T-helper 2 cell treated with Interferon-gamma antibody and Interleukin-4, amounts not matched to agents 100 ng/mL and 5 ng/mL, for 36 hours (primary cell): ENCODE results near the gene DPRX. TPM values are rescaled to one million over a fixed set of nuclear protein-coding genes. Genes with fewer than 3 reads are reported as not detected.

Experiments
- intact Hi-C: fragments of 100-400 bp; cut with micrococcal nuclease; formaldehyde crosslinking; loops from one replicate; pipeline ENCODE4 v1.15.1; 2023
- total RNA-seq: library from RNA; stranded (reverse); gene quantifications from 2 replicates; pipeline ENCODE4 v1.2.3, GENCODE V29; 2022

Gene DPRX, protein sequence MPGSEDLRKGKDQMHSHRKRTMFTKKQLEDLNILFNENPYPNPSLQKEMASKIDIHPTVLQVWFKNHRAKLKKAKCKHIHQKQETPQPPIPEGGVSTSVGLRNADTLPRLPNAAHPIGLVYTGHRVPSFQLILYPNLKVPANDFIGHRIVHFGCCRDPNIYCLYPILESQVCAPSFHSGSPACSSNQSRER
- total RNA-seq, result not detected in 2 replicates

DNA sequence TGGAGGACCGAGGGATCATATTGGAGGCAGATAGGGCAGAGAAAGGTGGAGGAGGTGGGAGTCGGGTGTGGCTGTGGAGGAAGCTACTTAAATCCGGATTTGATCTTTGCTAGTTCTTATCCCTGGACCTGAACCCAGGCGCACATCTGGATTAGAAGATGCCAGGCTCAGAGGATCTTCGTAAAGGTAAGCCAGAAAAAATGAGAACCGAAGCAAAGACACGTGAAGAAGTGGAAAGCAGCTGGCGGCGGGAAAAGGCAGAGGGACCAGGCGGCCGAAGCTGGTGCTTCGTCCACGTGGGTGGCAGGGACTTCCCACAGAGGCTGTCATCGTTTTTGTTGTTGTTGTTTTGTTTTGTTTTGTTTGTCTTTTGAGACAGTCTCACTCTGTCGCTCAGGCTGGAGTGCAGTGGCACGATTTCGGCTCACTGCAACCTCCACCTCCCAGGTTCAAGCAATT is at the start of gene DPRX:
DPRX (plus strand) TSS at position 51 of the 459 bp plus-strand sequence; CDS start at position 159, 108 bp downstream.
- intact Hi-C loops, result no loop called here

DNA sequence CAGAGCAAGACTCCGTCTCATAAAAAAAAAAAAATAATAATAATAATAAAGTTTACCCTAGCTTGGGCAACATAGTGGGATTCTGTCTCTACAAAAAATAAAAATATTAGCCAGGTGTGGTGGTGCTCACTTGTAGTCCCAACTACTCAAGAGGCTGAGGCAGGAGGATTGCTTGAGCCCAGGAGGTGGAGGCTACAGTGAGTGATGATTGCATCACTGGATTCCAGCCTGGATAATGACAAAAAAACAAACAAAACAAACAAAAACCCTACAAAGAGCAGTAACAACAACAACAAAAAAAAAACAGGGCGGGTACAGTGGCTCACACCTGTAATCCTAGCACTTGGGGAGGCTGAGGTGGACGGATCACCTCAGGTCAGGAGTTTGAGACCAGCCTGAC is 48.6 kb upstream of the DPRX start:
- intact Hi-C loops, result no loop called here

DNA sequence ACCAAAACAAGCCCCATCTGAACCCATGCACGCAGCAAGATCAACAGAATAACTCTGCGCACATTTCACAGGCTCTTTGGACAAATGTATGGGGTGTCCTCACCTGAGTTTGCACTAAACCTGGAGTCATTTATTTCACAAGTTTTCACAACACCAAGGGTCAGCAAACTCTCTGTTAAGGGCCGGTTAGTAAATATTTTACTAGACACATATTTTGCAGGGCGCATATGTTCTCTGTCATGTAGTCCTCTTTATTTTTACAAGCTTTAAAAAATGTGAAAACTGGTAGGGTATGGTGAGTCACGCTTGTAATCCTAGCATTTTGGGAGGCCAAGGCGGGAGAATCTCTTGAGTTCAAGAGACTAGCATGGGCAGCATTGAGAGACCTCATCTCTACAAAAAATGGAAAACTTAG is 45.5 kb upstream of the DPRX start:
- intact Hi-C loops, result no loop called here

DNA sequence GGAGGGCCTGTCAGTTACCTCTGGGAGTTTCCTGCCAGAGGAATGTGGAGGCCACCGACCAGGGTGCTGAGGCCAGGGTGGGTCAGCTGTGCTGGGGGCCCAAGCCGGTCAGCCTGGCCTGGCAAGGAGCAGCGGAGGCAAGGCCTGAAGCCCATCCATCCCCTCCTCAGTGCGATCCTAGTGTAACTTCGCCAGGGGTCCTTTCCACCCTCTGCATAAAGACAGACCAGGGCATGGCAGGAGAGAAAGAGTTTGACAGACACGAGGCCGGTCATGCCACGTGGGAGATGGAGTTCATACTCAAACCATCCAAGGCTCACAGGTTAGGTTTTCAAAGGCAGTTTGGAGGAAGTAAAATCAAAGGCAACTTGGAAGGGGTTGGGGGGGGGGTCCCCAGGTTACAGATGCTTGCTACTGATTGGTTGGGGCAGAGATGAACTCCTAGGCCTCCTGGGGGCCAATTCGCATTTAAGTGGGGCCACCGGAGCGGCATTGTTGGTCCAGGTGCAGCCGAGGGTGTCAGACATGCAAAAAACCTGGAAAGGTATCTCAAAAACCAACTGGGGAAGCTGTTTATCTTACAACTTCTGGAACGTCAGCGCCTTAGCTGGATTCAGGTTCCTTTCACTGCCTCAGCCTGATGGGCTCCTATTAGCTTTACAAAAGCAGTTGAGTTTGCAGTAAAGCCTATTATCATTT is 36.8 kb upstream of the DPRX start:
- intact Hi-C loops, result no loop called here

DNA sequence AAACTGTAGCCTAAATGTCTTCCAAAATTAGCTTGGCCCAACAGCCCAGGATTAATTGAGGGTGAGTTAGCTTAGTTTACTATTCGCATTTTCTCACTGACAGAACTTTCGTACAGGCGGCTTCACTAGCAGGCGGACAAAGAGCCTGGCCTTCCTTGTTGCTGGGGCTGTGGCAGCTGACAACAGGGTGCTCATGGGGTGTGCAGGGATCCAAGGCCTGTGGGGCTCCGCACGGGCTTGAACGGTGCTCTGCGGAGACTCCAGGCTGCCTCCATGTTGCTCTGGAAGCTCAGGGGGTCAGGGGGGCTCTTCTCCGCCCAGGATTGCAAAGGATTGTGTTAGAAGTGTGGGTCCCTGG is 36.3 kb upstream of the DPRX start:
- intact Hi-C loops, result no loop called here

DNA sequence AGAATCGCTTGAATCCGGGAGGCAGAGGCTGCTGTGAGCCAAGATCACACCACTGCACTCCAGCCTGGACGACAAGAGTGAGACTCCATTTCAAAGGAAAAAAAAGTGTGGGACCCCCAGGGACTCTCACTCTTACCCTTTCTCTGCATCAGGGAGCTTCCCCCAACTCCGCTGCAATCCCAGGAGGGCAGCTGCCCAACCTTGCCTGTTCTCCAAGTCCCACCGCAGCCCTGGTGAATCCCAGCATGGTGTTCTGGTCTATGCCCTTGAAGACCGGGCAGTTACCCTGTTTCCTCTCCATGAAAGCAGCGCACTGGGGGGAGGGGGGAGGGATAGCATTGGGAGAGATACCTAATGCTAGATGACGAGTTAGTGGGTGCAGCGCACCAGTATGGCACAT is 35.7 kb upstream of the DPRX start:
- intact Hi-C loops, result no loop called here

DNA sequence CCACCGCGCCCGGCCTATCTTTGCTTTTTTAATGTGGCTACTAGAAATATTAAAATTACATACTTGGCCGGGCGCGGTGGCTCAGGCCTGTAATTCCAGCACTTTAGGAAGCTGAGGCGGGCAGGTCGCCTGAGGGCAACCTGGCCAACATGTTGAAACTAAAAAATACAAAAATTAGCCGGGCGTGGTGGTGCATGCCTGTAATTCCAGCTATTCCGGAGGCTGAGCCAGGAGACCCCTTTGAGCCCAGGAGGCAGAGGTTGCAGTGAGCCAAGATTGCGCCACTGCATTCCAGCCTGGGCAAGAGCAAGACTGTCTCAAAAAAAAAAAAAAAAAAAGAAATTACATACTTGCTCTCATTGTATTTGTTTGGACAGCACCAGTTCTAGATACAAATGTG is 34.8 kb upstream of the DPRX start:
- intact Hi-C loops, result no loop called here

DNA sequence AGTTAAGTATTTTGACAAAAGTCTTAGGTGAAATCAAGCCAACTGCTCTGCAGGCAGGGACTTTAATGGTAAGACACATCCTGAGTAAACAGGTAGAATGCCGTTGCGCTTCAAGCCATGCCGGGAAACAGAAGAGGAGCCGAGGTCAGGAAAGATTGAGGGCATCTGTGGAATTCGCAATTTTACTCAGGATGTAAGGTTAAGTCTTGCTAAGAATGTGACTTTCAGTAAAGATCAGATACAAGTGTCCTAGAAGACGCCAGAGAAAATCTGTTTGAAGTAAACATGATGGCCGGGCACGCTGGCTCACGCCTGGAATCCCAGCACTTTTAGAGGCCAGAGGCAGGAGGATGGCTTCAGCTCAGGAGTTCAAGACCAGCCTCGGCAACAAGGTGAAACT is 33.4 kb upstream of the DPRX start:
- intact Hi-C loops, result no loop called here

DNA sequence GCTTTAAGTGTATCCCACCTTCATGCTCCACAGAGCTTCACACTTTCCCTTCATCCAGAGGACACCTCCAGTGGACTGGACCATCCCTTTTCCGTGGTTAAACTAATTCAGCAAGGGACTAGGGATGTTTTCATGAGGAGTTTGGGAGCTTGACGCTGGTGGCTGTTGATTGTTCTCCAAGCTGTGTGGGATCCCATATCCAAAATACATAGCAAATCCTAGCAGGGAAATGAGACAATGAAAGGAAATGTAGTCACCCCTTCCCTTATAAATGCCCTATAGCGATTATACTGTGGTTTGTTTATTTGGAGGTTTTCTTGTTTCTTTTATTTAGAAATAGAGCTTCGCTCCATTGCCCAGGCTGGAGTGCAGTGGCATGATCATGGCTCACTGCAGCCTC is 31.6 kb upstream of the DPRX start:
- intact Hi-C loops, result no loop called here

DNA sequence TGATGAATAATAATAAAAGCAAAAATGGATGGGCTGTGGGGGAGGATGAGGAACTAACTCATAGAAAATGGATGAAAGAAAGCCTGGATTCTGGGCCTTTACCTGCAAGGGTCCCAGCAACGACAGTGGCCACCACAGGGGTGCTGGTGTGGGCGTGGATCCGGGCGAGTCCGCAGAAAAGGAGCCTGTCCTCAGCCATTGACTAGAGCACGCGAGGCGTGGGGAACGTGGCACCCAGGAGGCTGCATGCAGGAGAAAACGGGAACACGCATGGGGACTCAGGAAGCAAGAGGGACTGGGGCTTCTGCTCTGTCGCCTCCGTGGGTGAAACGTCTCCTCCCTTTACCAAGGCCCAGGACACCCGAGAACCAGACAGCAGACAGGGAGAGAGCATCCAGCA is 25.8 kb upstream of the DPRX start:
- intact Hi-C loops, result no loop called here

DNA sequence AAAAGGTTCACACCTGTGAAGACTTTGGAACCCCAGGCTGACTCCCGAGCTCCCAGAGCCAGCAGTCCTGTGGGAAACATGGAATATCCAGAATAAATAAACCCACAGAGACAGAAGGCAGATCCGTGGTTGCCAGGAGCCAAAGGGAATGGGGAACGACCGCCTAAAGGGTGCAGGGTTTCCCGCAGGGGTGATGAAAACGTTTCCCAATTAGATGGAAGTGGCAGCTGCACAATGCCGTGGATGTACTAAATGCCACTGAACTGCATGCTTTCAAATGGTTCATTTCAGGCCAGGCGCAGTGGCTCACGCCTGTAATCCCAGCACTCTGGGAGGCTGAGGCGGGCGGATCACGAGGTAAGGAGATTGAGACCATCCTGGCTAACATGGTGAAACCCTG is 23.4 kb upstream of the DPRX start:
- intact Hi-C loops, result no loop called here

DNA sequence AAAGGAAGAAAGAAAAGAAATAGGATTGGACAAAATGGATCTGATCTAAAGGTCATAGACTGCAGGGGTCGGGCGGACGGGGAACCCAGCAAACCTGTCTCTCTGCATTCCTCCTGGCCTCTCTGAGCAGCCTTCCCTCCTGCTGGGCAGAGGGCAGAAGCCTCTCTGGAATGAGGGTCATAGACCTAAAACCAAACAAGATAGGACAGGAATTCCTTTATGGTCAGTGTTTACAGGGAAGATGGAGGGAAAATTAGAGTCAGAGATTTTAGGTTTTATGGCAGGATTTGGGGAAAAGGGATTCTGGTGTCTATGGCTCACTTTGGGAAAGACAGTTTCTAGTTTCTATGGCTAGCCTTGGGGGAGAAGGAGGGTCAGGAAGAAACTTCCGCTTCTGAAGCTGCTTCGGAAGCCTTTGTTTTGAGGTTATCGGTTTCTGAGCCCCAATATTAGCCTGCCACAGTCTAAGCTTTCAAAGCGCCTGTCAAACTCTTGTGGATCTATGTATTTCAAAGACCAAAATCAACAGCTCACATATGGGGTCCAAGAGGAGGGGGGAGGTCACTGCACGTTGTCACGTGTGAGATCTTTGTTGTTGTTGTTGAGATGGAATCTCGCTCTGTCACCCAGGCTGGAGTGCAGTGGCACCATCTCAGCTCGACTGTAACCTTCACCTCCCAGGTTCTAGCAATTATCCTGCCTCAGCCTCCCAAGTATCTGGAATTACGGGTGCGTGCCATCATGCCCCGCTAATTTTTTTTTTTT is 18.9 kb upstream of the DPRX start:
- intact Hi-C loops, result no loop called here

DNA sequence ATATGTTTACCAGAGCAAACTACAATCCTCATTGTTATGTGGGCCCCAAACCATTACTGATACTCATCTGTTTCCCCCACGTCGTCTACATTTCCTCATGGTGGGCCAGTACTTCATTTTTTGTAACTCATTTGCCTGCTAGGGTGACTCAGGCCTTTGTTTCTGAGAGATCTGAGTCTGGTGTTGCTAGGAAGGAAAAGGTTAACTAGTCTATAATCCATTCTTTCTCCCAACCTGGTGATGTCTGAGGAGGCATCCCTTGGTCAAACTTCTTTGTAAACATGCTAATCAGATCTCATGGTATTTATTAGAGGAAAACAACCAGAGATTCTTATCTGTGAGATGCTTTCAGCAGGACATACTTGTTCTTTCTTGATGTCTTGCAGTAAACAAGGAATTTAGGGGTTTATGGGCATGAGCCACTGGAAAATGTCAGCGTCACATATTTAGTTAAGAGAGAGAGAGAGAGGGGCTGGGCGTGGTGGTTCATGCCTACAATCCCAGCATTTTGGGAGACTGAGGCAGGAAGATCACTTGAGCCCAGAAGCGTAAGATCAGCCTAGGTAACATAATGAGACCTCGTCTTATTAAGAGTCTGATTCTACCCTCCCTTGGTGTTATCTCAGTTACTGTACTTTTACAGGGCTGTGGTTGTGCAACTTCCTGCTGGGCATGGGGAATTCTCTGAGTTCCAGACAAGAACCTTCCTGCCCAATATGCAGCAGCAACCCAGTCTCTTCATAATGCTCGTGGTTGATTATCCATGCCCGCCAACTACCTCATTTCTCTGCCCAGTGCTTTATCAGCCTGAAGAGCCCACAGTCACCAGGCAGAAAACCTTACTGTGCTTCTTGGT is 9.7 kb upstream of the DPRX start:
- intact Hi-C loops, result no loop called here

DNA sequence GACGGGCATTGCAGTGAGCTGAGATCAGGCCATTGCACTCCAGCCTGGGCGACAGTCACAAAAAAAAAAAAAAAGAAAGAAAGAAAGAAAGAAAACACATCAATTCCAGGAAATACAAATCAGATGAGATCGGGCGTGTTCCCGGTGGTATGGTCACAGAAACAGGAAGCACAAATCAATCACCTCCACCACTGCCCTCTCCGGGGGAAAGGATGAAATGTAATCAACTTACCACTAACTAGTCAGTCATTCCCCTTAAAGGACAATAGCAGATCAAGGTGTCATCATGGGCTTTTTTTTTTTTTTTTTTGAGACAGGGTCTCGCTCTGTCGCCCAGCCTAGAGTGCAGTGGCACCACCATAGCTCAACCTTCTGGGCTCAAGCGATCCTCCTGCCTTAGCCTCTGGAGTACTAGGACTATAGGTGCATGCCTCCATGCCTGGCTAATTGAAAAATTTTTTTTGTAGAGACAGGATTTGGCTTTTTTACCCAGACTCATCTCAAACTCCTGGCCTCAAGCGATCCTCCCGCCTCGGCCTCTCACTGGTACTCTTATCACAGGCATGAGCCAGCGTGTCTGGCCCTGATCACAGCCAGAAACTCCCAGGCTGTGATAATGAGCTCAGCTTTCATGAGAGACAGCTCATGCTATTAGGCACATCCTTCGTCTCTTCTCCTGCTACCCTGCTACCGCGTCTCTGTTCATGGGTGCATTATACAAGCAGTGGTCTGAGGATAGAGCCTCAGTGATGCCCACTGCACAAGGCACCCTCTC is 6.8 kb upstream of the DPRX start:
- intact Hi-C loops, result no loop called here

DNA sequence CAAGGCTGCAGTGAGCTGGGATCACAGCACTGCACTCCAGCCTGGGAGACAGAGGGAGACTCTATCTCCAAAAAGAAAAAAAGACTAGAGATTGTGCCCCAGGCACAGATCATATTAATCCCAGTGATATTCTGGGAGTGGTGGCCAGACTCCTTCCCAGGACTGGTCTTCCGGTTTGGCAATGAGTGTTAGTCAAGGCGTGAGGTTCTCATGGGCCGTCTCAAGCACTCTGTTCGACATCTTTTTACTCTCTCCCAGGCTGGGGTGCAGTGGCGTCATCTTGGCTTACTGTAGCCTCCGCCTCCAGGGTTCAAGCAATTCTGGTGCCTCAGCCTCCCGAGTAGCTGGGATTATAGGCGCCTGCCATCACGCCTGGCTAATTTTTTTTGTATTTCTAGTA is 5.3 kb upstream of the DPRX start:
- intact Hi-C loops, result no loop called here

DNA sequence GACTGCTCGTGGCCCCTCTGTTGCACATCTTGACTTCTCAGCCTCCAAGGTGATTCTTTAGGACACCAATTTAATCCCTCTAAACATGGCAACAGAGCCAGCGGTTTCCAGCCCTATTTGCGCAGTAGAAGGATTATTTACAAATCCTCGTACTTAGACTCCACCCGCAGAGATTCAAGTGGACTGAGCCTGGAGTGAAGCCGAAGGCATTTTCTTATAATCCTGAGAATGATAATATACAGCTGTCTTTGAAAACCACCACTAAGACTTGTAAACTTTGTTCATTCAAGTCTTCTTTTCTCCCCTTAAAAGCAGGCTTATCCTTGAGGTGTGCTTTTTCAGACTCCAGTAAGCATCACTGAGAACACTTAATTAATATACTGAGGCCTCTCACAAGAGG is 4.8 kb upstream of the DPRX start:
- intact Hi-C loops, result no loop called here

DNA sequence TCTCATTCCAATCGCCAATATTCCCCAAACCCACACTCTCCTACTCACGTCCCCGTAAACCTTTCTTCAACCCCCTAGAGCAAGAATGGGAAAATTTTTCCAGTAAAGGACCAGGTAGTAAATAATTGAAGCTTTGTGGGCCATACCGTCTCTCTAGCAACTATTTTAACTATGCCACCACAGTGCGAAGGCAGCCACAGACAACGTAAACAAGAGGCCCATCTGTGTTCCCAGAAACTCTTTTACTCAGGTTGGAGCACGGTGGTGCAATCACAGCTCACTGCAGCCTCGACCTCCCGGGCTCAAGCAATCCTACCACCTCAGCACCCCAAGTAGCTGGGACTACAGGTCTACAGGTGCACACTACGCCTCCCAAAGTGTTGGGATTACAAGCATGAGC is 3.0 kb downstream of the DPRX start:
- intact Hi-C loops, result no loop called here

DNA sequence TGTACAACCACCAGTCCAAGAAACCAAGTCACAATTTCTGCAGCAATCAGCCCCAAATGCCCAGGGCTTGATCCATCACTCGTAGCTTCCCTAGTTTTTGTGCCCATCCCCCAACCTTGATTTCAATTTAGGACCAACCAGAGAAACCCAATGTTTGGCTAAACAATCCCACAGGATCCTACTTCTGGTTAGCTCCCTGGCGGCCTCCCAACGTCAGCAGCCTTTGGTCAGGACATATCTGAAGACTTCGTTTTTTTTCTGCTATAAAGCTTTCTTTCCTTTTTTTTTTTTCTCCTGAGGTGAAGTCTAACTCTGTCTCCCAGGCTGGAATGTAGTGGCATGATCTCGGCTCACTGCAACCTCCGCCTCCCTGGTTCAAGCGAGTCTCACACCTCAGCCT is 7.7 kb downstream of the DPRX start:
- intact Hi-C loops, result no loop called here

DNA sequence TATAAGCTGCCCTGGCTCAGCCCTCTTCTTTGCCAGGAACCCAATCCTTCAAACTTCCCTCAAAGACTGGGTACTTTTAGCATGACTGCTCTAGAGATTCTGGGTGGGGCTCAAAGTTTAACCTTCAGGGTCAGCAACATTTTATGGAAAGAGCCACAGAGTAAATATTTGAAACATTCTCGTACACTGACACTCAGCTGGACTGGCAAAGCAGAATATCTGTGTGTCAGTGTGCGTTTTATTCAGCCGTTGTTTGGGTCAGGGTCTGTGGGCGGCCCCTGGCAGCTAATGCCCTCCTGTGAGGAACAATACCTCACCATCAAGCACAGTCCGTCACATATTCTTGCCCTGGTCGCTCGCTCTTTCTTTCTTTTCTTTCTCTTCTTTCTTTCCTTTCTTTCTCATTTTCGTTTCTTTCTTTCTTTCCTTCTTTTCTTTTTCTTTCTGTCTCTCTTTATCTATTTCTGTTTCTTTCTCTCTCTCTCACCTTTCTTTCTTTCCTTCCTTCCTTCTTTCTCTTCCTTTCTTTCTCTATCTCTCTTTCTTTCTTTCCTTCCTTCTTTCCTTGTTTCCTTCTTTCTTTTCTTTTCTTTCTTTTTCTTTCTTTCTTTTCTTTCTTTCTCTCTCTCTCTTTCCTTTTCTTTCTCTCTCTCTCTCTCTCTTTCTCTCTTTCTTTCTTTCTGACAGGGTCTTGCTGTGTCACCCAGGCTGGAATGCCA is 10.7 kb downstream of the DPRX start:
- intact Hi-C loops, result no loop called here
